Keratinocyte (primary cell): ENCODE measurements around the gene INTS6L.

ENCODE experiments used
- CTCF ChIP-seq, 3 experiments: IDR thresholded peaks in 1 of 3; conservative IDR thresholded peaks in 1 of 3; optimal IDR thresholded peaks in 1 of 3; 2 replicates in 2 of 3; 3 replicates in 1 of 3; pipeline versions ENCODE3 to v1.5.1; 2011; ENCODE audit warnings: low read length in 3 of 3, mild to moderate bottlenecking in 3 of 3, moderate library complexity in 2 of 3, control low read depth in 1 of 3, inconsistent platforms in 1 of 3; ENCODE audit not compliant: insufficient read depth in 2 of 3; ENCODE audit errors: extremely low read depth in 1 of 3
- EZH2 ChIP-seq: IDR thresholded peaks from one replicate; pipeline ENCODE4 v1.6.1; 2012; ENCODE audit warnings: inconsistent platforms, mild to moderate bottlenecking, low read length, moderate library complexity

GRCh38 chrX:135505351-135505750, 15.1 kb upstream of the INTS6L start:
- TF ChIP-seq CTCF (optimal IDR thresholded peaks at IDR 0.05 in 1 of 3, IDR thresholded peaks at IDR 0.05 in 1 of 3, conservative IDR thresholded peaks at IDR 0.05 in 1 of 3; ENCODE audit: extremely low read depth in 1 of 3, insufficient read depth in 2 of 3, low read length in 3 of 3) (no peak), EZH2 (no peak)
